ENCODE data around the gene SLC4A4. TPM values are rescaled to one million over a fixed set of nuclear protein-coding genes. Genes with fewer than 3 reads are reported as not detected.

Gene SLC4A4
- total and polyA plus RNA-seq, 2 of the 8 experiments (the other 6 are each of a cell fraction or from before 2014, with no cell fraction given) = 0.67 to 2.8 TPM

- no peak for TF ChIP-seq ATF3 (IDR thresholded peaks at IDR 0.05; ENCODE audit: insufficient read depth, low read depth, low read length)
- TF ChIP-seq SIX5 (IDR thresholded peaks at IDR 0.05; ENCODE audit: low read depth, low read length) = no peak
- no peak for TF ChIP-seq BACH1 (IDR thresholded peaks at IDR 0.05; ENCODE audit: low read length)
- no peak for TF ChIP-seq POU5F1 (IDR thresholded peaks at IDR 0.05; ENCODE audit: low read depth, low read length)
- TF ChIP-seq CBX8 (IDR thresholded peaks at IDR 0.05; ENCODE audit: borderline replicate concordance, low read depth, low read length) = no peak
Observed at GRCh38 chr4:71595576-71596108, 256.8 kb downstream of the SLC4A4 start (continued).

All from H1 (cell line).